ENCODE measurements around the gene AGR2. TPM values are rescaled to one million over a fixed set of nuclear protein-coding genes. Genes with fewer than 3 reads are reported as not detected.
A peak's percentile ranks its signal among the peaks of the same experiment; 100 is the strongest.

Gene AGR2
- total RNA-seq, 1 experiment from 2014 or later, result not detected

GRCh38 chr7:16791071-16791470, 13.7 kb downstream of the AGR2 start:
- H3K27me3 ChIP-seq (replicated peaks; ENCODE audit: insufficient read depth, low read depth, low read length, poor library complexity), result no peaks in the 10 kb centered on the region
- peaks cover 11% of the 10 kb centered on the region for H3K4me1 ChIP-seq (ENCODE audit: insufficient read depth, low read length, poor library complexity, severe bottlenecking)
- no TSS peak for BruUV-seq (replicated peaks)
- ChIA-PET POLR2A (ENCODE audit: low non-redundant PET) (no interaction called here), CTCF (no interaction called here)
- no peak overlapping the region for H3K4me3 ChIP-seq (ENCODE audit: low read depth, low read length, poor library complexity, severe bottlenecking)
- intact Hi-C loops (cut with micrococcal nuclease; ENCODE audit: unreplicated experiment), result no loop called here
- peak; percentile 30 for DNase-seq (ENCODE audit: low spot score)
- H3K27ac ChIP-seq (ENCODE audit: low read depth, low read length, poor library complexity, severe bottlenecking), result no peak overlapping the region
- TF ChIP-seq CTCF (conservative IDR thresholded peaks at IDR 0.05; ENCODE audit: low read depth, low read length) (no peak), EZH2 (IDR thresholded peaks at IDR 0.05; ENCODE audit: borderline replicate concordance, low read depth, low read length, poor library complexity, severe bottlenecking) (no peak)
- no peaks in the 10 kb centered on the region for H3K9me3 ChIP-seq (ENCODE audit: low read depth, low read length, poor library complexity, severe bottlenecking)
- peaks cover 14% of the 10 kb centered on the region for H3K36me3 ChIP-seq (ENCODE audit: insufficient read depth, low read length, poor library complexity, severe bottlenecking)

- intact Hi-C loops (cut with micrococcal nuclease; ENCODE audit: unreplicated experiment), result no loop called here
- CTCF ChIA-PET, result no interaction called here
- Histone ChIP-seq H3K27ac (ENCODE audit: low read depth, low read length, poor library complexity, severe bottlenecking) (no peak overlapping the region), H3K27me3 (replicated peaks; ENCODE audit: insufficient read depth, low read depth, low read length, poor library complexity) (no peaks in the 10 kb centered on the region), H3K9me3 (ENCODE audit: low read depth, low read length, poor library complexity, severe bottlenecking) (no peaks in the 10 kb centered on the region), H3K36me3 (ENCODE audit: insufficient read depth, low read length, poor library complexity, severe bottlenecking) (peaks cover 36% of the 10 kb centered on the region), H3K4me3 (ENCODE audit: low read depth, low read length, poor library complexity, severe bottlenecking) (no peak overlapping the region), H3K4me1 (ENCODE audit: insufficient read depth, low read length, poor library complexity, severe bottlenecking) (no peaks in the 10 kb centered on the region)
- POLR2A ChIA-PET (ENCODE audit: low non-redundant PET), result no interaction called here
- TF ChIP-seq CTCF (conservative IDR thresholded peaks at IDR 0.05; ENCODE audit: low read depth, low read length) (no peak), EZH2 (IDR thresholded peaks at IDR 0.05; ENCODE audit: borderline replicate concordance, low read depth, low read length, poor library complexity, severe bottlenecking) (no peak)
- BruUV-seq (replicated peaks), result no TSS peak
- DNase-seq (ENCODE audit: low spot score), result no peak
Measured at GRCh38 chr7:16787127-16787526, 17.7 kb downstream of the AGR2 start.

- no peak overlapping the region for H3K4me3 ChIP-seq (ENCODE audit: low read depth, low read length, poor library complexity, severe bottlenecking)
- H3K4me1 ChIP-seq (ENCODE audit: insufficient read depth, low read length, poor library complexity, severe bottlenecking), result no peaks in the 10 kb centered on the region
- CTCF ChIA-PET, result no interaction called here
- BruUV-seq (replicated peaks), result no TSS peak
- TF ChIP-seq EZH2 (IDR thresholded peaks at IDR 0.05; ENCODE audit: borderline replicate concordance, low read depth, low read length, poor library complexity, severe bottlenecking) (no peak), CTCF (conservative IDR thresholded peaks at IDR 0.05; ENCODE audit: low read depth, low read length) (no peak)
- H3K27ac ChIP-seq (ENCODE audit: low read depth, low read length, poor library complexity, severe bottlenecking), result no peak overlapping the region
- no peaks in the 10 kb centered on the region for H3K9me3 ChIP-seq (ENCODE audit: low read depth, low read length, poor library complexity, severe bottlenecking)
- H3K36me3 ChIP-seq (ENCODE audit: insufficient read depth, low read length, poor library complexity, severe bottlenecking), result peaks cover 41% of the 10 kb centered on the region
- DNase-seq (ENCODE audit: low spot score), result no peak
- POLR2A ChIA-PET (ENCODE audit: low non-redundant PET), result no interaction called here
- H3K27me3 ChIP-seq (replicated peaks; ENCODE audit: insufficient read depth, low read depth, low read length, poor library complexity), result no peaks in the 10 kb centered on the region
- intact Hi-C loops (cut with micrococcal nuclease; ENCODE audit: unreplicated experiment), result no loop called here
Measured at GRCh38 chr7:16786257-16786656, 18.5 kb downstream of the AGR2 start.
